GM19397 (cell line): Measurements from ENCODE around the gene TRABD2B.

Experiments used
- ATAC-seq: cut with Tn5 transposase; IDR thresholded peaks from one replicate; pipeline ENCODE4 v1.9.1; 2021; ENCODE audit warnings: mild to moderate bottlenecking, moderate library complexity; ENCODE audit not compliant: unreplicated experiment

Gene TRABD2B

GRCh38 chr1:47764461-47765046, 232.6 kb downstream of the TRABD2B start:
- no peak for ATAC-seq

DNA sequence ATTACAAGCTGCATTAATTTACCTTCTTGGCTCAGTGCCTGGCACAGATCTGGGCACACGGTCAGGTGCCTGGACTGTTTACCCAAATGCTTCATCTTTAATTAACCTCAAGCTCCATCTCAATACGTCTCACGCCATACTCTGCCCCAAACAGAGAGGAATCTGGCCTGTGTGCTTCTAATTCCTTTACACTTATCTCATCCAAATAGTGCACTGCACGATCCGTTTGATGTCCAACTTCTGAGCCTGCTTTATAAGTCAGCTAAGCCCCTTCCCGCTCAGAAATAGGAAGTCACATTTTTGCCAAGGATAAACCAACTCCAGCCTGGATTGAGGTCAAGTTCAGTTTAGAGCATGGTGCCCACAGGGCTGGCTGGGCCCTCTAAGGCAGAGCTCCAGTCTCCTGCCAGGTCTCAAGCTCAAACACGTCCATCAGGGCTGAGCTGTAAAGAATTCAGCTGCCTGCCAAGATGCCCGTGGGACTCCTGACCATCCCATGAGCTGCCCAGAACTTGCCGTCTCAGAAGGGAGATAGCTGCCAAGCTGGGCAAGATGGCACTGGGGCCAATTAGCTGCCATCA, 233.5 kb downstream of the TRABD2B start:
- no peak for ATAC-seq

GRCh38 chr1:47761974-47762373, 235.2 kb downstream of the TRABD2B start:
- no peak for ATAC-seq

DNA sequence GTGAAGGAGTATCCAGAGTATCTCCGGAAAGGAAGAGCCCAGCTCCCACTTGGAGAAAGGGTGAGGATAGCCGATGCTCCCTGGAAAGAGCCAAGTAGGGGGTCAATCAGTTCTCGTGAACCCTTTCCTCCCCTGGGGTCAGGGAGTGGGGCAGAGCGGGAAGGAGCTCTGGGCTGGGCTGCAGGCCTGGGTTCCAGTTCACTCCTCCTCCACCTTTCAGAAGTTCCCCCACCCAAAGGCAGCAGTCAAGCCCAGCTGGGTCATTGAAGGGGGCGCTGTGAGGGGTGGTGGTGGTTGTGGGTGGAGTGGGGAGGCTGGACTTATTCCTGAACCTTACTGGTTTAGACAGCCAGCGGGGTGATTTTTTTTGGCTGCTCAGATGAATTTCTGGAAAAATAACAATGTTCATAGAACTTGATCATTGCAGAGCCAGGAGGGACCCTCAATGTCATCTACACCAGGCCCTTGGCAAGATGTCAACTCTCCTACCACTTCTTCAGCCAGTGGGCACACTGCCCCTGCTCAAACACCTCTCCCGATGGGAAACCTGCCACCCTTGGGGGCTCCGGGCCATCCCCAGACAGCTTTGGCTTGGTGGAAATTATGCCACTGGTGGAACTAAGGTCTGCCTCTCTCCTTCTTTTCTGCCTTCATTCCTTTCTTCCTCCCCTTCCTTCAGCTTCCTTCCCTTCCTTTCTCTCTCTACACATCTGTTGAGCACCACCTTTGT, 235.8 kb downstream of the TRABD2B start:
- no peak for ATAC-seq

GRCh38 chr1:47759936-47760629, 237.1 kb downstream of the TRABD2B start:
- ATAC-seq: no peak

DNA sequence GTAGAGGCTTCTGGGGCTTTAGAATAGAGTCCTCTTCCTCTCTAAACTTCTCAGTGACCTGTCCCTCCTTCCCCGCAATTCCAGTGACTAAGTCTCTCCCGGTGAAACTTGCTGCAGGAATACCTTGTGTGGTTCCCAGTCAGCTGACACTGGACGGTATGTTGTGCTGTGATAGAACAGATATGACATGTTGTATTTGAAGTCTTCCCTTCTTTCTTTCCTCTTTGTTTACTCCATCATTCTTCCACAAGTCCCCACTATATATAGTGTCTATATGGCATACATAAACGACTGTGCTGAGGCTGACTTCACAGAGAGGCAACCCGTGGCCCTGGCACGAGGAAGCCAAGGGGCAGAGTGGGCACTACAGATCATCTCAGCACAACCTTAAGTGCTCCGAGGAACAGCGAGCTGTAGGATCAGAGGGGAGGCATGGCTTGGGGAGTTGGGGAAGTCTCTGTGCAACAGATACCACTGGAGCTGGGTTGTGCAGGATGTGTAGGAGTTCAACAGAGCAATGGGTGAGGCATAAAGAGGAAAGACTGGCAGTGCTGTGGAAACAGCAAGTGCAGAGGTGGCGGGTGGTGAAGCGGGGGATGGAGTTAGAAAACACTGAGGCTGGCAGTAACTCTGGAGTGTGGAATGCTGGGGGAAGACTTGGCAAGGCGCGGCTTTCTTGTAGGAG, 237.8 kb downstream of the TRABD2B start:
- no peak for ATAC-seq

DNA sequence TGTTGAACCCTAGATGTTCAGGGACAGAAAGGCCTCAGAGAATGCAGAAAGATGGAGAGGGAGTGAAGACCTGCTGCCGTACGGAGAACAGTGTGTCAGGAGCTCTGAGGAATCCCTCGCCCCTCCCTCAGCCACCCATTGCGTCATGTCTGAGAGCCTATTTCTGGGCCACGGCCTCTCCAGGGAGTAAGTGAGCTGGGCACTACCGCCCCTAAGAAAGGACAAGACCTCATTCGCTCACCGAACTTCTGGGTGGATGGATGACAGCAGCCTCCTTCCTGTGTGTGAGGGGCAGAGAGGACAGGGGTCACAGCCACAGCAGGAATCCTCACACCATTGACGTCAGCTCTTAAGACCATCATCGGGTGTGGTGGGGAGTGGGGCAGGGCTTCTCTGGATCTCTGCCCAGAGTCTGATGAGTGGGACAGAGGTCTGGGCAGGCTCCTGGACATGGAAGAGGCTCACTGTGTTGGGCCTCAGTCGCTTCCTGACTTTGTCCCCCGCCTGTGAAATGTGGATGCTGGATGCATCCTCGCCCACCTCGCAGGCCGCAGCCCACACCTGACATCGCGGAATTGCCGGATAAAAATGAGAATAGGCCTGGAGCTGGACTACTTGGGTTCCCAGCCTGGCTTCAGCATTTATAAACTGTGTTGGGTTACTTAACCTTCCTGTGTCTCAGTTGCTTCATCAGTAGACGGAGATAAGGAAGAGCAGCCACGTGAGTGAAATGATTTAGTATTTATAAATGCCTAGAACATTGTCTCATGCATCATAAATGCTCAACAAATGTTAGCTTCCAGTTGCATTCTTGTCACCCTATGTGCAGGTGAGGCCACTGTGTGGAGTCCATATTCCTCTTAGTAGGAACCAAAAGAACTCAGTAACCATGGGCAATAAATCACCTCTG, 238.6 kb downstream of the TRABD2B start:
- no peak for ATAC-seq

DNA sequence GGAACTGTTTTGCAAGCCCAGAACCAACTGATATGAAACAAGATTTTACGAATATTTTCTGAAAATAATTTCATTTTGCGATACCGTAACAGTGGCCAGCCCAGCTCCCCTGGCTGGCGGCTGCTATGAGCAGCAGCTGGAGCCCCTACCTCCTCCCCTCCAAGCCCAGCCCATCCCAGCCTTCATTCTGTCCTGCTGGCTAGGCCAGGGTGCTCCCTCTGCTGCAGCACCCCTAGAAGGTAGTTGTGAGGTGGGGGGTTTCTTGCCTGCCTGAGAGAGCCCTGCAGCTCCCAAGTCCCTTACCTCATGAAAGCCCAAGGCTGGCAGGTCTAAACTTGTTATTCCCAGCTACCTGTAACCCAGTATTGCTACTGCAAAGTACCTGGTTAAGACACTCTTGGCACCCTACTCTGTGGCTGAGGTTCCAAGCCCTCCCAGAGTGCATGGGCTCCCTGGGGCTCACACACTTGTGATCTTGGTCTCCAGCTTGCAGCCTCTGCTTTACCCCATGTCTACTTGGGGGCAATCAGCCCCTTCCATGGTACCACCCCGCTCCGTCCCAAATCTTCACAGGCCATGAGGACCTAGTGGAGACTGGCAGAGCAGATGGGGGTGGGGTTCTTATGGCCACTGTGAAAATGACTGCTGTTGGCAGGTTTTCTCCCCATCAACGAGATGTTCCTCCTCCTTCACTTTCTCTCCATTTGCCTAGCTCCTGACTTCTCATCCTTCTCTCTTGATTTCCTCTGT, 239.8 kb downstream of the TRABD2B start:
- no peak for ATAC-seq

GRCh38 chr1:47756411-47756810, 240.8 kb downstream of the TRABD2B start:
- no peak for ATAC-seq

DNA sequence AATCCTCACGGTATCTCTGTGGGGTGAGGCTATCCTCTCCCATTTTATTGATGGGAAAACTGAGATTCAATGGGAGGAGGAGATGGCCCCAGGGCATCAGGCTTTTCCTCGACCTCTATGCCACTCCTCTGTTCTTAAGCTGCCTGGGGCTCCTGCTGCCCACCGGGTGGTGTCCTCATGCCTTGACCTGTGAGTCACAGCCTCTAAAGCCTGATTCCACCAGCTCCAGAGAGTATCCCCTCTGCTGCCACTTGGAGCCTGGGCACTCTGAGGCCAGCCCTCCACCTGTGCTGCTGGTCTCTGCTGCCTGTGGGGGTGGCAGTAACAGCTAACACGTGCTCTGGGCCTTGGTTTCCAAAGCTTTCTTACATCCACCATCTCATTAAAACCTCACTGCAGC, 241.2 kb downstream of the TRABD2B start:
- no peak for ATAC-seq

DNA sequence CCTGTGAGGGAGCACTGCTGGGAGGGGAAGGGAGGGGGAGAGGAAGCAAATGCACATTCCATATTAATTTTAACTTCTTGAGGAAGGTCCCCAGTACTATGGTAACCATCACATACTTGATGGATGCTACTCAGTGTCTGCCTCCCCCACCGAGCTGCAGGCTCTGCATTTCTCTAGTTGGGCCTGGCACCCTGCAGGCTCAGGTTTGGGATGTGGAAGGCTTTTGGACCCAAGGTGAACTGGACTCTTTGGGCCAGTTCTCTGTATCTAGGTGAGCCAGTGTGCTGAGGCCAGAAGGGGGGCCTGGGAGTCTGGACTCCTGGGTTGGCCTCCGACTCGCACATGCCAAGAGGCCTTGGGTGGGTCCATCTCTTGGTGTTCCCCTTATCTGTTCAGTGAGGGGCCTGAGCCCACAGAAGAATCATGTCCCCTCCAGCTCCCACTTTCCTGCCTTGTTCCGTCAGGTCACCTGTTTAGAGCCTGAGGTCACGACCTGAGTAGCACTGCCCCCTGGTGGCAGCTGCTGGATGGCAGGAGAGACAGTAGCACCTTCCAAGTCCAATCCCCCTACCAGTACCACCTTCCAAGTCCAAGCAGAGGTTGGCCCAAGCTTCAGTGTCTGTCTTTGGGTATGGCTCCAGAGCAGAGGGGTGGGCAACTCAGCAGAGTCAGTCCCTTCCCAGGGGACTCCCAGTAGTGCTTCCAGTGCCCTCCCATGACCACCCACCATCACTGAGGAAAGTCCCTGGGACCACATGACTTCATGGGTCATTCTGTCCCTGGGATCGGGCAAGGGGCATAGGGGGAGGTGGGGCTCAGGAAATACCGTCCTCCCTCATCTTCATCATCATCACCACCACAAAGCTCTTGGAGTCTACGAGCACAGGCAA, 241.8 kb downstream of the TRABD2B start:
- ATAC-seq: no peak

DNA sequence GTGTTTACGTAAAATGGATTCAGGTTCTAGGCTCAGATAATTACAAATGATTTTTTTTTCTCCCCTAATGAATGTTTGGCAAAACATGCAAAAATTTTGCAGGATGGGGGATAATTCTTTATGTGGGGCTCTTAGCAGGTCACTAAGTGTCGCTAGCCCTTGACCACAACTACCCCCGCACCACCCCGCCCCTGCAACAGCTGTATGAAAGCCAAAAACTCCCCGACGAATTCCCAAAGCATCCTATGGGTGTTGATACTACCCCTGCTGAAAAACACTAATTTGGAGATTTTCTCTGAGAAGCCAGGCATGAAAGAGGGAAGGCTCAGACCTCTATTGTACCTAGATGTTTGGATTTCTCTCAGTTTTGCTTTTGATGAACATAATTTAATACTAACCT, 243.0 kb downstream of the TRABD2B start:
- ATAC-seq: no peak

DNA sequence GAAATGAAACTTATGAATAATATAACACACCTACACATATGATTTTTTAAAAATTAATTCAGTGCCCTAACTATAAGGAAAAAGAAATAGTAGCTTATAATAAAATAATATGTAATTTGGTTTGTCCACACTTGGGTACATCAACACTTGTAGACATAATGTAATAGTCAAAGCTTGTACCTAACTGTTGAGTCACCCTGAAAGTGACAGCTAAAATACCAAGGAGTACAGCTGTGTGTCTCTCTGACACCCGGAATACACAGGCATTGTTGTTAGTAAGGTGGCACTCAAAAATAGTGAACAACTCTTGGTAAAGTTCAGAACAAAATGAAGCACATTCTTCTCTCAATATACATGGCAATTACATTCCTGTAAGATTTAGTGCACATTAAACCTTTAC, 243.4 kb downstream of the TRABD2B start:
- ATAC-seq: no peak

DNA sequence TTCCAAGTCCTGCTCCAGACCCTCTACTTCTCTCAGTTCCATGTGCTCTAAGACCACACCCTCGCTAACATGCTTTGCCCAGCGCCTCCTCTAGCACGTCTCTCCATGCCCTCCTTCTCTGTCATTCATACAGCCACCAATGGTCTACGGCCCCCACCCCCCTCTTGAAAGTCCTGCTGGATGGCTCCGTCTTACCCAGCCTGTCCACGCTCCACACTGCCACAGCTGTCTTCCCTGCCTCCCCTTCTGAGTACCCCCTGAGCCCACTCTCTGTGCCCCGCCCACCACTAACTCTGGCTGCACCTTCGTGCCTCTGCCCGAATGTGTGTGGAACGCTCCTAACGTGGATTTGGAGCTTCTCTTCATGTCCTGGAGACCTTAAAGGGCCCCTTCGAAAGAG, 244.6 kb downstream of the TRABD2B start:
- ATAC-seq: no peak

GRCh38 chr1:47751996-47752451, 245.2 kb downstream of the TRABD2B start:
- ATAC-seq: no peak

GRCh38 chr1:47751193-47751592, 246.0 kb downstream of the TRABD2B start:
- no peak for ATAC-seq

DNA sequence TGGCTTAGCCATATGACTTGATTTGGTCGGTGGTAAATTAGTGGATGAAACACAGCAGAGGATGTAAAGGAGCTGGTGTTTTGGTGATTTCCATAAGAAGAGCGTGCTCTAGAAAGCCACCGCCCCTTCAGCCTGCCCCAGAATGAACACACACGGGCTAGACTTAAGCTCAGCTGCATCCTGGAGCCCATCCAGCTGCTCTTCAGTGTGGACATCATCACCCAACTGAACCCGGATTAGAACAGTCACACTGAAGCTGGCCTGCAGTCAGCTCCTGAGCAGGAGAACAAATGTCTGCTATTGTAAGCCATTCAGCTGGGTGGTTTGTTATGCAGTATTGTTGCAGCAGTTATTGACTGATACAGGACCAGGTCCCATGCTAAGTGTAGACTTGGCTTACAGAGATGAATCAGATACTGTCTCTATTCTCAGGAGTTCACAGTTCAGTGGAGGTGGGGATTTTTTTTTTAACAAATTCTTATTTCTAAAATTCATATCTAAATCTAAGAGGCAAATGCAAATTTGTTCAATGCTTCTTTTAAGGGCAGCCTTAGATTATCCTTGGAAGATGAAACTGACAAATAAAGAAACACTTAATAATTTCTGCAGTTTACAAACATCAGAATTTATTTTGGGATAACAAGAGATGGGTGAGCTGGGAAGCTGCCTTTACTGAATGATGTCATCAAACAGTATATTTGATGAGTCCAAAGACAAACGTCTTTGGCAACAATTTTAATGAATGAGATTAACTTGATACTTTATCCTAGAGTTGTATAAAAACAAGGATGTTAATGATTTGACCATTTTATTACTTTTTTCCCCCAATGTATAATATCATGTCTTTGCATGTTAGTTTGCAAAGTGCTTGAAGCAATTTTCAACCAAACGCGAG, 251.2 kb downstream of the TRABD2B start:
- ATAC-seq: no peak
